Measurements from ENCODE around the gene MYOM3.
"Not testable (repeated sequence)": the region's sequence is repeated elsewhere in the genome, so short reads cannot be mapped to it uniquely, and the experiment has no call there.

The MYOM3 gene

GRCh38 chr1:24048205-24048869, 63.6 kb downstream of the MYOM3 start:
- H3K27ac ChIP-seq (ENCODE audit: low read depth, low read length, poor library complexity, severe bottlenecking) = no peak overlapping the region
- H3K27me3 ChIP-seq (ENCODE audit: insufficient read depth, low read length) = no peaks in the 10 kb centered on the region
- no peak overlapping the region for H3K4me3 ChIP-seq (ENCODE audit: low read depth, low read length, poor library complexity, severe bottlenecking)
- no peaks in the 10 kb centered on the region for H3K4me1 ChIP-seq (ENCODE audit: insufficient read depth, low read length, severe bottlenecking)
- H3K9me2 ChIP-seq (ENCODE audit: low read depth, low read length) = no peaks in the 10 kb centered on the region
- no peak for TF ChIP-seq EZH2 (IDR thresholded peaks at IDR 0.05; ENCODE audit: borderline replicate concordance, low read length)
- TF ChIP-seq CTCF (IDR thresholded peaks at IDR 0.05; ENCODE audit: low read length) = no peak
- no peak overlapping the region for H3K4me2 ChIP-seq (ENCODE audit: low read length)
- H3K9ac ChIP-seq (ENCODE audit: low read length) = no peak overlapping the region
- no peaks in the 10 kb centered on the region for H4K20me1 ChIP-seq (ENCODE audit: insufficient read depth, low read length)
- no peaks in the 10 kb centered on the region for H3F3A ChIP-seq (ENCODE audit: insufficient read depth, low read length)
- no peak overlapping the region for H2AFZ ChIP-seq (ENCODE audit: low read length)
- H3K36me3 ChIP-seq (ENCODE audit: insufficient read depth, low read length) = no peaks in the 10 kb centered on the region
- H3K79me2 ChIP-seq (ENCODE audit: insufficient read depth, low read length) = no peaks in the 10 kb centered on the region
- no peaks in the 10 kb centered on the region for H3K9me3 ChIP-seq (ENCODE audit: low read length)

GRCh38 chr1:24047110-24047477, 64.8 kb downstream of the MYOM3 start:
- H3K27me3 ChIP-seq (ENCODE audit: insufficient read depth, low read length) = no peaks in the 10 kb centered on the region
- no peak for TF ChIP-seq EZH2 (IDR thresholded peaks at IDR 0.05; ENCODE audit: borderline replicate concordance, low read length)
- no peak for TF ChIP-seq CTCF (IDR thresholded peaks at IDR 0.05; ENCODE audit: low read length)
- H3K9ac ChIP-seq (ENCODE audit: low read length) = no peak overlapping the region
- H2AFZ ChIP-seq (ENCODE audit: low read length) = no peak overlapping the region
- H3F3A ChIP-seq (ENCODE audit: insufficient read depth, low read length) = no peaks in the 10 kb centered on the region
- no peaks in the 10 kb centered on the region for H3K4me1 ChIP-seq (ENCODE audit: insufficient read depth, low read length, severe bottlenecking)
- no peaks in the 10 kb centered on the region for H4K20me1 ChIP-seq (ENCODE audit: insufficient read depth, low read length)
- no peak overlapping the region for H3K4me2 ChIP-seq (ENCODE audit: low read length)
- no peaks in the 10 kb centered on the region for H3K9me2 ChIP-seq (ENCODE audit: low read depth, low read length)
- no peaks in the 10 kb centered on the region for H3K36me3 ChIP-seq (ENCODE audit: insufficient read depth, low read length)
- H3K27ac ChIP-seq (ENCODE audit: low read depth, low read length, poor library complexity, severe bottlenecking) = no peak overlapping the region
- H3K4me3 ChIP-seq (ENCODE audit: low read depth, low read length, poor library complexity, severe bottlenecking) = no peak overlapping the region
- no peaks in the 10 kb centered on the region for H3K79me2 ChIP-seq (ENCODE audit: insufficient read depth, low read length)
- H3K9me3 ChIP-seq (ENCODE audit: low read length) = no peaks in the 10 kb centered on the region

DNA sequence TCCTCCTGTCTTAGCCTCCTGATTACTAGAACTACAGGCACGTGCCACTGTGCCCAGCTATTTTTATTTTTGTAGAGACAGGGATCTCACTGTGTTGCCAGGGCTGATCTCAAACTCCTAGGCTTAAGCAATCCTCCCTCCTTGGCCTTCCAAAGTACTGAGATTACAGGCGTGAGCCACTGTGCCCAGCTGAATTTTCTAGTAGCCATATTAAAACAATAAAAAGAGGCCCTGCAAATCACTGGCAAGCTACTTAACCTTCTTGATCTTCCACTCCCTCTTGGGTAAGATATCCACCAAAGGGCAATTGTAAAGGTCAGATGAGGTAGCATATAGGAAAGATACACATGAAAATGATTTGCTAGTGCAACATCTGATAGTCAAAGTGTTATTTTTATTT, 66.2 kb downstream of the MYOM3 start:
- Histone ChIP-seq H3K79me2 (ENCODE audit: insufficient read depth, low read length) (no peaks in the 10 kb centered on the region), H3K4me2 (ENCODE audit: low read length) (no peak overlapping the region), H3K9ac (ENCODE audit: low read length) (no peak overlapping the region), H3K4me1 (ENCODE audit: insufficient read depth, low read length, severe bottlenecking) (no peaks in the 10 kb centered on the region), H3K4me3 (ENCODE audit: low read depth, low read length, poor library complexity, severe bottlenecking) (no peak overlapping the region), H3F3A (ENCODE audit: insufficient read depth, low read length) (no peaks in the 10 kb centered on the region), H2AFZ (ENCODE audit: low read length) (no peak overlapping the region), H3K27ac (ENCODE audit: low read depth, low read length, poor library complexity, severe bottlenecking) (no peak overlapping the region), H3K27me3 (ENCODE audit: insufficient read depth, low read length) (no peaks in the 10 kb centered on the region), H4K20me1 (ENCODE audit: insufficient read depth, low read length) (no peaks in the 10 kb centered on the region), H3K9me2 (ENCODE audit: low read depth, low read length) (no peaks in the 10 kb centered on the region), H3K36me3 (ENCODE audit: insufficient read depth, low read length) (no peaks in the 10 kb centered on the region), H3K9me3 (ENCODE audit: low read length) (no peaks in the 10 kb centered on the region)
- TF ChIP-seq CTCF (IDR thresholded peaks at IDR 0.05; ENCODE audit: low read length) = no peak
- no peak for TF ChIP-seq EZH2 (IDR thresholded peaks at IDR 0.05; ENCODE audit: borderline replicate concordance, low read length)

GRCh38 chr1:24044672-24045071, 67.3 kb downstream of the MYOM3 start:
- H3K4me1 ChIP-seq (ENCODE audit: insufficient read depth, low read length, severe bottlenecking); H2AFZ ChIP-seq (ENCODE audit: low read length); H4K20me1 ChIP-seq (ENCODE audit: insufficient read depth, low read length); H3K9me3 ChIP-seq (ENCODE audit: low read length); H3K27ac ChIP-seq (ENCODE audit: low read depth, low read length, poor library complexity, severe bottlenecking); H3K27me3 ChIP-seq (ENCODE audit: insufficient read depth, low read length); H3K4me2 ChIP-seq (ENCODE audit: low read length); H3K4me3 ChIP-seq (ENCODE audit: low read depth, low read length, poor library complexity, severe bottlenecking); H3K36me3 ChIP-seq (ENCODE audit: insufficient read depth, low read length); H3K79me2 ChIP-seq (ENCODE audit: insufficient read depth, low read length); H3K9ac ChIP-seq (ENCODE audit: low read length); H3K9me2 ChIP-seq (ENCODE audit: low read depth, low read length); H3F3A ChIP-seq (ENCODE audit: insufficient read depth, low read length): not testable (repeated sequence)

Measured in OCI-LY1 (cell line).